Fibroblast of lung (primary cell): Measurements from ENCODE around the gene CXorf65.

Experiments
- CTCF ChIP-seq, 2 donors: IDR thresholded peaks in 1 of 2; conservative IDR thresholded peaks in 1 of 2; 1 replicate in 1 of 2; 2 replicates in 1 of 2; pipeline ENCODE4 v1.5.1; 2011 to 2012; ENCODE audit warnings: low read length in 2 of 2, control low read depth in 1 of 2, inconsistent platforms in 1 of 2, low read depth in 1 of 2, mild to moderate bottlenecking in 1 of 2
- EZH2 ChIP-seq: IDR thresholded peaks from 2 replicates; pipeline ENCODE4 v1.5.1; 2012; ENCODE audit warnings: low read length, control low read depth, mild to moderate bottlenecking; ENCODE audit errors: missing control alignments

GRCh38 chrX:71118985-71119535 lies 12.5 kb upstream of the CXorf65 start:
- TF ChIP-seq CTCF (conservative IDR thresholded peaks at IDR 0.05 in 1 of 2, IDR thresholded peaks at IDR 0.05 in 1 of 2; ENCODE audit: low read depth in 1 of 2, low read length in 2 of 2) (no peak), EZH2 (no peak)
